Neuron (in vitro differentiated cells): Measurements from ENCODE around the gene KDM4B.

Experiments
- H2AFZ ChIP-seq: one replicate; pipeline ENCODE4 v1.6.1; 2013; ENCODE audit warnings: low read depth, mild to moderate bottlenecking, inconsistent platforms, low read length, moderate library complexity
- H3K27me3 ChIP-seq: one replicate; pipeline ENCODE4 v1.6.1; 2013; ENCODE audit warnings: low read length; ENCODE audit not compliant: insufficient read depth
- H3K36me3 ChIP-seq: one replicate; pipeline ENCODE4 v1.6.1; 2013; ENCODE audit warnings: low read length; ENCODE audit not compliant: insufficient read depth
- H3K4me1 ChIP-seq: one replicate; pipeline ENCODE4 v1.6.1; 2013; ENCODE audit warnings: low read length; ENCODE audit not compliant: insufficient read depth
- H3K4me3 ChIP-seq: 2 replicates; pipeline ENCODE4 v1.5.1; 2013; ENCODE audit warnings: mild to moderate bottlenecking, low read length, moderate library complexity
- H3K9me3 ChIP-seq: one replicate; pipeline ENCODE4 v1.6.1; 2013; ENCODE audit warnings: low read length

The KDM4B gene

DNA sequence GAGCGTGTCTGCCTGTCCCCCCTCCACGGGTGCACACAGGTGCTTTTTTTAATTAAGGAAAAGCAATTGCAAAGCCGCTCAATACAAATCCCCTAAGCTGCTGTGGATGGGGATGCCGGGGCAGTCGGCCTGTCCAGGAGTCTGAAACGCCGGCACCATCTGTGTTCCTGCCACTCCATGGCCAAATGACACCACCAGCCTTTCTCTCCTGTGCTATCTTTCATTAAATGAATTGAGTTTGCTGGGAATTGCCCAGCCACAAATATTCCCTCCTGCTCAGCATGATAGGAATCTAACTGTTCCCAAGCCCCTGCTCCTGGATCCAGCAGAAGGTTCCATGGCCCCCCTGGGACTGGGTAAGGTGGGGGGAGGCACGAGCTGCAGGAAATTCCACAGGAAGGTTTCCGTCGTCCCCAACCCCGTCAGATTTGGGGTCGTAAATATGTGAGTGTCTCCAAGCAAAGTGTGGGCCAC, 139.2 kb downstream of the KDM4B start:
- H3K4me1 ChIP-seq, result peaks cover 7% of the 10 kb centered on the region
- H3K4me3 ChIP-seq, result no peak overlapping the region

DNA sequence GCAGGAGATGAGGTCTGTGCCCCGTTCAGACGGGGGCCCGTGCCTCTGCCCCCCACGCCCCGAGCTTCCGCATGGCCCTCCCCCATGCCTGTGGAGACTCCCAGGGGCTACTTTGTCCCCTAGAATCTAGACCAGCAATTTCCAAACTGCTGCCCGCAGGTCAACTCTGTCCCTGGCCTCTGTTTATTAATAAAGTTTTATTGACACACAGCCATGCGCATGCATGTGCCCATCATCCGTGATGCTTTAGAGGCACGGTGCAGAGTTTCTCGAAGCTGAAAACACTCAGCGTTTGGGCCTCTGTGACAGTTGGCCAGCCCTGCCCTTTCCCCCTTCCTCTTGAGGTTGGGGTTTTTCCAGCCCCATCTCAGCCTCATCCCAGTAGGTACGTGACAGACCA, 140.0 kb downstream of the KDM4B start:
- no peaks in the 10 kb centered on the region for H3K9me3 ChIP-seq
- H3K27me3 ChIP-seq, result no peaks in the 10 kb centered on the region
- H3K4me1 ChIP-seq, result peaks cover 12% of the 10 kb centered on the region
- H3K36me3 ChIP-seq, result peaks cover 47% of the 10 kb centered on the region
- no peak overlapping the region for H3K4me3 ChIP-seq
- H2AFZ ChIP-seq, result no peak overlapping the region

More for the DNA sequence above, 139.2 kb downstream of the KDM4B start:
- Histone ChIP-seq H3K27me3 (no peaks in the 10 kb centered on the region), H3K36me3 (peaks cover 40% of the 10 kb centered on the region), H3K9me3 (no peaks in the 10 kb centered on the region), H2AFZ (no peak overlapping the region)

DNA sequence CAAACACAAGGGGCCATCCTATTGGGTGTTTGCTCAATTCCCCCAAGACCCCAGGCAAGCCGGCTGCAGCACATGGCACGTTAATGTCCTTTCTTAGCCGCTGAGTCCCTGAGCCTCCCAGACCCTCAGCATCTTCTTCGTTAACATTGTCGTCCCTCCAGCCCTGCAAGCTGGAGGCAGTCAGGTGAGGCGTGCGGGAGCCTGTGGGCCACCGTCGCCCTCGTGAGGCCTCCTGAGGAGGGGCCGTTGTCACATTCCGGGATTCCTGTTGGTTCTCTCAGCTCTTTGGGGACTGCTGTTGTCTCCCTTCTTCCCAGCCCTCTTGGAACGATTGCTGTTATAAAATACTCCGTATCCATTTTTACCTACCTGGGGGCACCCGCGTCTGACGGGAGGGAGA, 140.6 kb downstream of the KDM4B start:
- H3K36me3 ChIP-seq, result peaks cover 51% of the 10 kb centered on the region

DNA sequence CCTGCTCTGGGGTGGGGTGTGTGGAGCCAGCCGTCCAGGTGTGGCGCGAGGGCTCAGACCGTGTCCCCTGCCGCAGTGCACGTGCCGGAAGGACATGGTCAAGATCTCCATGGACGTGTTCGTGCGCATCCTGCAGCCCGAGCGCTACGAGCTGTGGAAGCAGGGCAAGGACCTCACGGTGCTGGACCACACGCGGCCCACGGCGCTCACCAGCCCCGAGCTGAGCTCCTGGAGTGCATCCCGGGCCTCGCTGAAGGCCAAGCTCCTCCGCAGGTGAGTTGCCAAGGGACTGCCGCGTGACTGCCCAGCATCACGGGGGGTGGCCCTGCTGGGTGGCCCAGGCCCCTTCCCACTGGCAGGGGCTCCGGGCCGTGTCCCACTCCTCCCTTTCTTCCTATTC, 141.6 kb downstream of the KDM4B start:
- no peaks in the 10 kb centered on the region for H3K27me3 ChIP-seq
- H3K4me3 ChIP-seq, result no peak overlapping the region
- H2AFZ ChIP-seq, result no peak overlapping the region
- no peaks in the 10 kb centered on the region for H3K9me3 ChIP-seq
- peaks cover 19% of the 10 kb centered on the region for H3K4me1 ChIP-seq
- H3K36me3 ChIP-seq, result peaks cover 51% of the 10 kb centered on the region

More for the DNA sequence above, 140.6 kb downstream of the KDM4B start:
- Histone ChIP-seq H3K9me3 (no peaks in the 10 kb centered on the region), H3K4me3 (no peak overlapping the region), H2AFZ (no peak overlapping the region), H3K27me3 (no peaks in the 10 kb centered on the region), H3K4me1 (peaks cover 12% of the 10 kb centered on the region)

DNA sequence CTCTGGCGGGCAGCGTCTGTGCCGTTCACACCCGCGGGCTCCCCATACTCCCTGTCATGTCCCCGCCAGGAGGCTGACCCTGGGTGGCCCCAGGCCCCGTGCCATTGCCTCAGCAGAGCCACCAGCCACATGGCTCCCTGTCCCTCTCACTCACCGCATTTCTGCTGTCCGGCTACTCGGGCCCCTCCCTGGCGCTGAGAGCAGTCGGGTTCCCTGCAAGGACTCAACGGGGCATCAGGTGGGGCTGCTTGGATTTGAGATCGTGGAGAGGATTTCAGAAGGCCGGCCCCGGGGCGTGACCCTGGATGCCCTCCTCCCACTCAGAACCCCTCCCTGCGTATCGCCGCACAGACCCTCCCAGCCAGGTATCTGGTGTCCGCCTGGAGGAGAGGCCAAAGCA, 142.1 kb downstream of the KDM4B start:
- no peaks in the 10 kb centered on the region for H3K27me3 ChIP-seq
- H3K4me1 ChIP-seq, result peaks cover 19% of the 10 kb centered on the region
- H2AFZ ChIP-seq, result no peak overlapping the region
- peaks cover 2% of the 10 kb centered on the region for H3K9me3 ChIP-seq
- H3K4me3 ChIP-seq, result no peak overlapping the region
- peaks cover 49% of the 10 kb centered on the region for H3K36me3 ChIP-seq

DNA sequence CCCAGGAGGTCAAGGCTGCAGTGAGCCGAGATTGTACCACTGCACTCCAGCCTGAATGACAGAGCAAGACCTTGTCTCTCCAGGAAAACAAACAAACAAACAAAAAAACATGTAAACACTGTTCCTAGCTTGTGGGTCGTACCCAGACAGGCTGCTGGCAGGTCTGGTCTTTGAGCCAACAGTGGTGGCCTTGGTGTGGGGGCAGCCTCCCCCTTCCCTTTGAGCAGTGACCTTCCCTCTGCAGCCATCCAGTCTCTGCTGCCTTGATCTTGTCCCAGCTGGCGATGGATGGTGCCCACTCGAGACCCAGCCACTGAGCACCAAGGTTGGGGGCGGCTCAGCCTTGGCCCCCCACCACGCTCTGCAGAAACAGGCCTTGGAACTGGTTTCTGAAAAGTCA, 143.3 kb downstream of the KDM4B start:
- Histone ChIP-seq H3K4me3 (no peak overlapping the region), H3K27me3 (no peaks in the 10 kb centered on the region), H2AFZ (no peak overlapping the region), H3K4me1 (peaks cover 19% of the 10 kb centered on the region), H3K9me3 (peaks cover 7% of the 10 kb centered on the region), H3K36me3 (peaks cover 40% of the 10 kb centered on the region)

DNA sequence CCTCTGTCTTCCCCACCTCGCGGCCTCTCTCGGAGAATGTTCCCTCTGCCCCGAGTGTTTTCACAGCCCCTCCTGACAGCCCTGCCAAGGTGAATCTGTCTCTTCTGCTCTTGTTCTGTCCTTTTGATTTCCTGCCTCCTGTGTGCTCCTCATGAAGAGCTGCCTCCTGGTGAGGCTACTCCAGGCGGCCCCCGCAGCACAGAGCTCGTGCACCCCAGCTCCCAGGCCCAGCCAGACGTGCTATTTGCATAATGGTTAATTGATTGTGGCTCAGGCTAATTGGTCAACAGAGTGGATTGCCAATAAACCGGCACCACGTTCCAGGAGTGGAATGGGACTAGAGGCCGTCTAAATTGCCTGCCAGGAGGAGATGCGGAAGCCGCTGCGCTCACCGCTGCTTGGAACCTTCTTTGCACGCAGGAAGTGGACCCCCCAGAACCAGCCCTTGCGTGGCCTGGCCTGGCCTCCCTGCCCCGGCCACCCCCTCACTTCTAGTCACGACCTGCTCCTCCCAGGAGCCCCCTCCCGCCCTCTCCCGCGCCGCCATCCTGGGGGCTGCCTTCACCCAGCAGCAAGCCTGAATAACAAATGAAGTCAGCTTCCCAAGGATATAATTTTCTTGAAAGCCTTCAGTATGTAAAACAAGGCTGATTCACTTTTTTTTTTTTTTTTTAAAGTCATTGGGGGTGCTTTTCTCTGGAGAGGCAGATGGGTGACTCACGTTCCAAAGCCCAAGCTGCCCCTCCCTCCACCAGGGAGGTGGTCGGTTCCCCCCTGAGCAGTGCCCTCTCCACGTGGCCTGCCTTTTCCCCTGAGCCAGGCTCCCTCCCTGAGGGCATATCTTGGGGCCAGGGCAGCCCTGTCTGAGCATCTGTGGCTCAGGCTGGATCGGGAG, 144.0 kb downstream of the KDM4B start:
- H3K4me3 ChIP-seq, result no peak overlapping the region
- H2AFZ ChIP-seq, result no peak overlapping the region
- H3K27me3 ChIP-seq, result no peaks in the 10 kb centered on the region
- peaks cover 19% of the 10 kb centered on the region for H3K4me1 ChIP-seq
- H3K36me3 ChIP-seq, result peaks cover 40% of the 10 kb centered on the region
- H3K9me3 ChIP-seq, result peaks cover 7% of the 10 kb centered on the region

DNA sequence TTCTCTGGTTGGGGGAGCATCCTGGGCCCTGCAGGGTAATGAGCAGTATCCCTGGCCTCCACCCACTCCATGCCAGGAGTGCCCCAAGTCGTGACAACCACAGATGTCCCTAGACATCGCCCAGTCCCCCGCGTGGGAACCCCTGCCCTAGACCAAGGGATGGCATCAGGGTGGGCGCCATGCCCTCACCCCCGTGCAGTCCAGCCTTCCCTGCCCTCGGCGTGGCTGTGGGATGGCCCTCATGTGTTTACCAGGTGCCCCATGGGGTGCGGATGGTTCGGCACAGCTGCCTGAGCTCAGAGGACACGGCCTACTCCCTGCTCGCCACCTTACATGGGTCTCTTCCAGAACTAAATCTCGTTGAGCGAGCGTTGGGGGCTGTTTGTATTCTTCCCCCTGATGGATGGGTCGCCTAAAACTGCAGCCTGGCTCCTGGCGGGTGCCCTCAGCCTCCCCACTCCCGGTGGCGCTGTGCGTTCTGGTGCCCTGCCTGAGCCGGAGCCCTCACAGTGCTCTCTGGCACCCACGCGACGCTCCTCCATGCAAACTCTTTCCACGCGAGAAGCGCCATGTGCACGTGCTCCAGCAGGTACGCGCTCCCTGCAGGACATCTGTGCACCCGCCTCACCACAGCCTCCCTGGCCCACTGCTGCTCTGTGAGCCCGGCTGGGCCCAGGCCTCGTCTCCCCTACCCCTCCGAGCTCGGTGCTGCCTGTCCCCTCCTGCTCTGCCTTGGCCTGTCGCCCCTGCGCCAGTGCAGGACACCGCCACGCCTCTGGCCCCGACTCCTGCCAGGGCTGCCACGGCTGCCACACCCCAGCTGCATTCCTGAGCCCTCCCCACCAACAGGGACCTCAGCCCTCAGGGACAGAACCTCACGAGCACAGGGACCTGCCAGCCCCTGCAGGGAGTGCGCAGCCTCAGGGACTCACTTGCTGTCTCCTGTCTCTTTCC, 145.0 kb downstream of the KDM4B start:
- H3K4me3 ChIP-seq, result no peak overlapping the region

DNA sequence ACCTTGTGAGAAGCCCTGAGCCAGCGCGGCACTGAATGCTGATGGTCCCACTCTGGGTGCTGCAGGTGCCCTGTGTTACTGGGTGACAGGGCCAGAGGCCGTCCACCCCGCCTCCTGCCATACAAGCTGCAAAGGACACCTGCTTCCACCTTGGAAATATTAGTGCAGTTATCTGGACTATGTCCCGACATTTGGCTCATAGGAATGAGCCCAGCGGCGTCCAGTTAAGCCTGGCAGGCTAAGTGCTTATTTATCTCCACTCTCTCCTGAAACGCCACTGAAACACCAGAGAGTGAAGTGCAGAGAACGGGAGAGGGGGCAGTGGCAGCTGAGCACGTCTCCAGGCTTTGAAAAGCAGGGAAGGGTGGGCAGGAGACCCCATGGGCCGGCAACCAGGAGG, 145.8 kb downstream of the KDM4B start:
- H3K27me3 ChIP-seq, result no peaks in the 10 kb centered on the region
- peaks cover 38% of the 10 kb centered on the region for H3K36me3 ChIP-seq
- H2AFZ ChIP-seq, result no peak overlapping the region
- peaks cover 19% of the 10 kb centered on the region for H3K4me1 ChIP-seq
- H3K9me3 ChIP-seq, result peaks cover 7% of the 10 kb centered on the region
- H3K4me3 ChIP-seq, result no peak overlapping the region

More for the DNA sequence above, 145.0 kb downstream of the KDM4B start:
- Histone ChIP-seq H3K4me1 (peaks cover 19% of the 10 kb centered on the region), H2AFZ (no peak overlapping the region), H3K9me3 (peaks cover 7% of the 10 kb centered on the region), H3K36me3 (peaks cover 39% of the 10 kb centered on the region), H3K27me3 (no peaks in the 10 kb centered on the region)

DNA sequence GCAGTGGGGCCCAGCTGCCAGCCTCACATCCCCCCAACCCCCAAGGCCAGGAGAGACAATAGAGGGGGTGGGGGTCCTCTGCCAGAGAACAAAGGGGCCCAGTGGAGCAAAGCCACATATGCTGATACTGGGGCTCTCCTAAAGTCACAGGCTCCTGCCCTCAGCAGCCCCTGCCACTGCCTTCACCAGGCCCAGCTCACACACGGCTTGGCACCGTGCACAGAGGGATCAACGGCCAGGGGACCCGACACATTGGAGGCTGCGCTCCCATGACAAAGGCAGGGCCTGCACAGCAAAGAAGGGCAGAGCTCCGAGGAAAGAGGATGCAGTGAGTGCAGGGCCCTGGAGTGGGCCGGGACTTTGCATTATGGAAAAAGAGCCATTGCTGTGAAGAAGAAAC, 146.4 kb downstream of the KDM4B start:
- Histone ChIP-seq H3K36me3 (peaks cover 38% of the 10 kb centered on the region), H3K4me3 (no peak overlapping the region)

DNA sequence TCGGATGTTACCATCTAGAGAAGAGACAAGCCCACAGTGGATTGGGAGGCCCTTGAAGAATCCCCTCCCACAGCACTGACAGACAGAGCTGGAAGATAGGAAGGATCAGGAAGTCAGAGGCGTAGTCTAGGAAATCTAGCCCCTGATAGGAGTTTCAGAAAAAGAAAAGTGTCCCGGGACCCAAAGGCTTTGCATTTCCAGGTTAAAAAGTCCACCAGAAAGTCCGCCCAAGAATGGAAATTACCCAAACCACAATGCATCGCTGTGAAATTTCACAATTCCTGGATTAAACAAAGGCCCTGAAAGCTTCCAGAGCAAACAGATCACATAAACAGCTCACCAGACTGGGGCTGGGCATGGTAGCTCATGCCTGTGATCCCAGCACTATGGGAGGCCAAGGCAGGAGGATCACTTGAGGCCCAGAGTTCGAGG, 146.9 kb downstream of the KDM4B start:
- H3K27me3 ChIP-seq, result no peaks in the 10 kb centered on the region
- no peak overlapping the region for H2AFZ ChIP-seq
- peaks cover 7% of the 10 kb centered on the region for H3K9me3 ChIP-seq
- peaks cover 34% of the 10 kb centered on the region for H3K36me3 ChIP-seq
- H3K4me1 ChIP-seq, result peaks cover 19% of the 10 kb centered on the region
- no peak overlapping the region for H3K4me3 ChIP-seq

More for the DNA sequence above, 146.4 kb downstream of the KDM4B start:
- Histone ChIP-seq H3K27me3 (no peaks in the 10 kb centered on the region), H3K9me3 (peaks cover 7% of the 10 kb centered on the region), H2AFZ (no peak overlapping the region), H3K4me1 (peaks cover 19% of the 10 kb centered on the region)

DNA sequence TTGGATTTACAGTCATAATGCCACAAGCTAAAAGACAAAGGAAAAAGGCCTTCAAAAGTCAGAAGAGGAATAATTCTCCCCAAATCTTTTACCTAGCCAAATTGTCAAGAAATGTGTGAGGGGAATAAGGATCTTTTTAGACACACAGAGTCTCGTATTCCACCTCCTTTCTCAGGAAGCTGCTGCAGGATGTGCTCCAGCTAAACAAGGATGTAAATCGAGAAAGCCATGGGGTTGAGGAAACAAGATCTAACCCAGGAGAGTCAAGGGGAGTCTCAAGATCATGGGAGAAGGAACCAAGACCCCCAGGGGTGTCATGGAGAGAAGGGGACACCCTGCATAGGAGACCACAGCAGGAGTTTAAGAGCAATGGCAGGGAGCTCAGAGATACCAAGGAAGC, 147.4 kb downstream of the KDM4B start:
- no peak overlapping the region for H3K4me3 ChIP-seq
- H2AFZ ChIP-seq, result no peak overlapping the region
- peaks cover 29% of the 10 kb centered on the region for H3K36me3 ChIP-seq
- peaks cover 7% of the 10 kb centered on the region for H3K9me3 ChIP-seq
- H3K27me3 ChIP-seq, result no peaks in the 10 kb centered on the region
- peaks cover 19% of the 10 kb centered on the region for H3K4me1 ChIP-seq

DNA sequence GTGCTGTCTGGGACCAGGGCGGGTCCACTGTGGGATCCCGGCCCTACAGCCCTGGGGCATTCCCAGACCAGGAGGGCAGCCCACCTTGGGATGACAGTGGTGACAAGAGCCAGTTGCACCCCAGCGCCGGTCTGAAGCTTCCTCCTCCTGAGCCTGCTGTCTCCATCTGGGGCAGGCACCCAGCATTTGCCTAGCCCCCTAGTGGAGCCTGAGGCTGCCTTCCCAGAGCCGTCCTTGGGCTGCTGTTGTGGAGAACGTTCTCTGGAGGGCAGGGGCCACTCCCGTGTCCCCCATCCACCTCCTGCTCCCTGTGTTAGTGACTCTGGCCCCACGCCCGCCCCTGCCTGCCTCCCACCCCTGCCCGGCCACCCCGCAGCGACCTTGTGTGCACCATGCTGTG, 148.5 kb downstream of the KDM4B start:
- peaks cover 25% of the 10 kb centered on the region for H3K36me3 ChIP-seq
- peaks cover 17% of the 10 kb centered on the region for H3K4me1 ChIP-seq
- H3K4me3 ChIP-seq, result no peak overlapping the region
- H3K9me3 ChIP-seq, result peaks cover 7% of the 10 kb centered on the region
- H2AFZ ChIP-seq, result no peak overlapping the region
- no peaks in the 10 kb centered on the region for H3K27me3 ChIP-seq
